SU-DHL-6 (cell line): ENCODE results near the gene TMEM151A.

Experiments
- H2AFZ ChIP-seq: fragments of 200-600 bp; sonication (generic); 2 replicates; pipeline ENCODE4 v1.6.1; 2014; ENCODE audit warnings: low read depth, mild to moderate bottlenecking, moderate library complexity, mixed read lengths, antibody characterized with exemption, low read length; ENCODE audit not compliant: severe bottlenecking
- H3F3A ChIP-seq: fragments of 200-600 bp; shearing (Covaris generic); 2 replicates; pipeline ENCODE4 v1.6.0; 2016; ENCODE audit warnings: antibody characterized with exemption, mild to moderate bottlenecking; ENCODE audit not compliant: insufficient read depth
- H3K27ac ChIP-seq: fragments of 200-600 bp; sonication (generic); 2 replicates; pipeline ENCODE4 v1.5.1; 2016; ENCODE audit warnings: low read depth, mild to moderate bottlenecking, low read length, moderate library complexity, mixed read lengths
- H3K27me3 ChIP-seq: fragments of 200-600 bp; sonication (generic), shearing (Covaris generic); 2 replicates; pipeline ENCODE4 v1.6.0; 2014; ENCODE audit warnings: mild to moderate bottlenecking, low read length
- H3K36me3 ChIP-seq: fragments of 200-600 bp; sonication (generic); 2 replicates; pipeline ENCODE4 v1.6.1; 2014; ENCODE audit warnings: mild to moderate bottlenecking, low read length, mixed read lengths
- H3K4me2 ChIP-seq: fragments of 300-600, 200-600 bp; shearing (Covaris generic), sonication (generic); 2 replicates; pipeline ENCODE4 v1.6.0; 2014; ENCODE audit warnings: low read length, low read depth, mild to moderate bottlenecking; ENCODE audit not compliant: poor library complexity, severe bottlenecking
- H3K4me3 ChIP-seq: fragments of 200-600 bp; sonication (generic); 2 replicates; pipeline ENCODE4 v1.5.1; 2014; ENCODE audit warnings: antibody characterized with exemption, low read length, mild to moderate bottlenecking, mixed read lengths; ENCODE audit not compliant: insufficient read depth, poor library complexity, severe bottlenecking
- H3K79me2 ChIP-seq: fragments of 200-600 bp; sonication (generic); 2 replicates; pipeline ENCODE4 v1.6.1; 2014; ENCODE audit warnings: mild to moderate bottlenecking, low read length, moderate library complexity; ENCODE audit not compliant: insufficient read depth
- H3K9ac ChIP-seq: fragments of 200-600 bp; sonication (generic); 2 replicates; pipeline ENCODE4 v1.7.0; 2014; ENCODE audit warnings: mild to moderate bottlenecking, low read length
- H3K9me2 ChIP-seq: fragments of 200-600 bp; sonication (generic); replicated peaks from 2 replicates; pipeline ENCODE4 v1.6.1; 2014; ENCODE audit warnings: low read length; ENCODE audit not compliant: insufficient read depth
- H3K9me3 ChIP-seq: fragments of 200-600 bp; sonication (generic); 2 replicates; pipeline ENCODE4 v1.6.1; 2014; ENCODE audit warnings: low read length, mixed read lengths; ENCODE audit not compliant: insufficient read depth
- H4K20me1 ChIP-seq: fragments of 200-600 bp; sonication (generic); 2 replicates; pipeline ENCODE4 v1.6.1; 2014; ENCODE audit warnings: low read depth, mild to moderate bottlenecking, antibody characterized with exemption, low read length, moderate library complexity, mixed read lengths
- CTCF ChIP-seq: fragments of 200-600 bp; sonication (generic); IDR thresholded peaks from one replicate; pipeline ENCODE4 v1.5.1; 2017; ENCODE audit warnings: antibody characterized with exemption, mild to moderate bottlenecking, low read length, moderate library complexity; ENCODE audit not compliant: insufficient read depth, poor library complexity, severe bottlenecking
- EZH2phosphoT487 ChIP-seq: fragments of 200-600 bp; sonication (generic), shearing (Covaris generic); conservative IDR thresholded peaks from 2 replicates; pipeline ENCODE4 v1.6.1; 2018; ENCODE audit warnings: mild to moderate bottlenecking, antibody characterized with exemption, low read length, moderate library complexity, mixed read lengths

TMEM151A gene

DNA sequence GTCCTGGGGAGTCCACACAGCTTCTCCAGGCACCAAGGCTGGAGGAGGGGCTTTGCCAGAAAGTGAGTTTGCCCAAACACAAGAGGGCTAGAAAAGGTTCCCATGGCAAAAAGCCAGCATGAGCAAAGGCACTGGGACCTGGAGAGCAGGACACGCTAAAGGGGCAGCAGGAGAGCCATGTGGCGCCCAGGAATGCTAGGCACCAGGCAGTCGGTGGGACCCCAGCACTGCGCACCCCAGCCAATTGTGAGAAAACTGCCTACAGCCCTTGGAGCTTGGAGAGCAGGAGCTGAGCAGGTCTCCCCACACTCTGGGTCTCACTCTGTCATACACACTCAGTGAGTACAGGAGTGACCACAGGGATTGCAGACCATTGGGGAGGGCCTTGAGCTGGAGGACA, 28.5 kb upstream of the TMEM151A start:
- no peaks in the 10 kb centered on the region; the same call in 1 of the 2 replicates for H3K79me2 ChIP-seq
- no peaks in the 10 kb centered on the region for H4K20me1 ChIP-seq
- H3K9ac ChIP-seq, result no peak overlapping the region
- H3K27me3 ChIP-seq, result no peaks in the 10 kb centered on the region
- no peaks in the 10 kb centered on the region for H3K9me3 ChIP-seq
- H3K4me3 ChIP-seq, result no peak overlapping the region
- H3K27ac ChIP-seq, result no peak overlapping the region
- H3K9me2 ChIP-seq, result no peaks in the 10 kb centered on the region
- H3K36me3 ChIP-seq, result no peaks in the 10 kb centered on the region
- H3K4me2 ChIP-seq, result no peak overlapping the region
- TF ChIP-seq CTCF (no peak), EZH2phosphoT487 (no peak)
- H2AFZ ChIP-seq, result no peak overlapping the region
- peaks cover 6% of the 10 kb centered on the region for H3F3A ChIP-seq

- Histone ChIP-seq H3K27ac (no peak overlapping the region), H4K20me1 (no peaks in the 10 kb centered on the region), H3K4me3 (no peak overlapping the region), H3K9me3 (no peaks in the 10 kb centered on the region), H3K36me3 (no peaks in the 10 kb centered on the region), H2AFZ (no peak overlapping the region), H3K4me2 (no peak overlapping the region), H3F3A (peaks cover 6% of the 10 kb centered on the region), H3K9me2 (no peaks in the 10 kb centered on the region), H3K27me3 (no peaks in the 10 kb centered on the region), H3K9ac (no peak overlapping the region), H3K79me2 (peaks cover 2% of the 10 kb centered on the region)
- TF ChIP-seq EZH2phosphoT487 (no peak), CTCF (no peak)
These were observed 27.9 kb upstream of the TMEM151A start for GRCh38 chr11:66263785-66264184.

GRCh38 chr11:66264383-66264782, 27.3 kb upstream of the TMEM151A start:
- Histone ChIP-seq H3K4me3 (no peak overlapping the region), H3F3A (peaks cover 6% of the 10 kb centered on the region), H3K36me3 (no peaks in the 10 kb centered on the region), H3K9me2 (no peaks in the 10 kb centered on the region), H2AFZ (no peak overlapping the region), H3K9me3 (no peaks in the 10 kb centered on the region), H3K27me3 (no peaks in the 10 kb centered on the region), H3K79me2 (peaks cover 8% of the 10 kb centered on the region), H3K4me2 (no peak overlapping the region), H3K9ac (no peak overlapping the region), H4K20me1 (no peaks in the 10 kb centered on the region), H3K27ac (no peak overlapping the region)
- TF ChIP-seq CTCF (no peak), EZH2phosphoT487 (no peak)
